ENCODE results near the gene SLC44A2.

DNA sequence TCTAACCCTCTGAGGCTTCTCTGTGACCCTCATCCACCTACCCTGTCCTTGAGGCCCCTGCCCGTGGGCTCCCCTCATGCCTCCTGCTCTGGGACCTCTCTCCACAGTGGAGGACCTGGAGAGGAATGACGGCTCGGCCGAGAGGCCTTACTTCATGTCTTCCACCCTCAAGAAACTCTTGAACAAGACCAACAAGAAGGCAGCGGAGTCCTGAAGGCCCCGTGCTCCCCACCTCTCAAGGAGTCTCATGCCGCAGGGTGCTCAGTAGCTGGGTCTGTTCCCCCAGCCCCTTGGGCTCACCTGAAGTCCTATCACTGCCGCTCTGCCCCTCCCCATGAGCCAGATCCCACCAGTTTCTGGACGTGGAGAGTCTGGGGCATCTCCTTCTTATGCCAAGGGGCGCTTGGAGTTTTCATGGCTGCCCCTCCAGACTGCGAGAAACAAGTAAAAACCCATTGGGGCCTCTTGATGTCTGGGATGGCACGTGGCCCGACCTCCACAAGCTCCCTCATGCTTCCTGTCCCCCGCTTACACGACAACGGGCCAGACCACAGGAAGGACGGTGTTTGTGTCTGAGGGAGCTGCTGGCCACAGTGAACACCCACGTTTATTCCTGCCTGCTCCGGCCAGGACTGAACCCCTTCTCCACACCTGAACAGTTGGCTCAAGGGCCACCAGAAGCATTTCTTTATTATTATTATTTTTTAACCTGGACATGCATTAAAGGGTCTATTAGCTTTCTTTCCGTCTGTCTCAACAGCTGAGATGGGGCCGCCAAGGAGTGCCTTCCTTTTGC, 18.0 kb downstream of the SLC44A2 start:
- no peak for TF ChIP-seq EZH2phosphoT487 (IDR thresholded peaks at IDR 0.05; ENCODE audit: low read depth)
- TF ChIP-seq, protein P1, sequence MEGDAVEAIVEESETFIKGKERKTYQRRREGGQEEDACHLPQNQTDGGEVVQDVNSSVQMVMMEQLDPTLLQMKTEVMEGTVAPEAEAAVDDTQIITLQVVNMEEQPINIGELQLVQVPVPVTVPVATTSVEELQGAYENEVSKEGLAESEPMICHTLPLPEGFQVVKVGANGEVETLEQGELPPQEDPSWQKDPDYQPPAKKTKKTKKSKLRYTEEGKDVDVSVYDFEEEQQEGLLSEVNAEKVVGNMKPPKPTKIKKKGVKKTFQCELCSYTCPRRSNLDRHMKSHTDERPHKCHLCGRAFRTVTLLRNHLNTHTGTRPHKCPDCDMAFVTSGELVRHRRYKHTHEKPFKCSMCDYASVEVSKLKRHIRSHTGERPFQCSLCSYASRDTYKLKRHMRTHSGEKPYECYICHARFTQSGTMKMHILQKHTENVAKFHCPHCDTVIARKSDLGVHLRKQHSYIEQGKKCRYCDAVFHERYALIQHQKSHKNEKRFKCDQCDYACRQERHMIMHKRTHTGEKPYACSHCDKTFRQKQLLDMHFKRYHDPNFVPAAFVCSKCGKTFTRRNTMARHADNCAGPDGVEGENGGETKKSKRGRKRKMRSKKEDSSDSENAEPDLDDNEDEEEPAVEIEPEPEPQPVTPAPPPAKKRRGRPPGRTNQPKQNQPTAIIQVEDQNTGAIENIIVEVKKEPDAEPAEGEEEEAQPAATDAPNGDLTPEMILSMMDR (IDR thresholded peaks at IDR 0.05; ENCODE audit: low read depth, low read length): no peak
